Skeletal muscle tissue (tissue), 4 donors: ENCODE measurements around the gene RRP1B. TPM values are rescaled to one million over a fixed set of nuclear protein-coding genes. Genes with fewer than 3 reads are reported as not detected.

Source experiments
- H3K27ac ChIP-seq: one replicate; pipeline ENCODE4 v1.7.0; 2013; ENCODE audit warnings: mild to moderate bottlenecking, low read depth, low read length, inconsistent platforms
- H3K27me3 ChIP-seq, 3 donors: one replicate each; pipeline ENCODE4 v1.7.0; 2013; ENCODE audit warnings: low read length in 3 of 3; ENCODE audit not compliant: control insufficient read depth in 3 of 3, insufficient read depth in 3 of 3
- H3K36me3 ChIP-seq, 3 donors: one replicate each; pipeline ENCODE4 v1.7.0; 2013; ENCODE audit warnings: low read length in 3 of 3; ENCODE audit not compliant: control insufficient read depth in 3 of 3, insufficient read depth in 3 of 3
- H3K4me1 ChIP-seq, 3 donors: one replicate each; pipeline ENCODE4 v1.7.0; 2013; ENCODE audit warnings: low read length in 3 of 3, mild to moderate bottlenecking in 3 of 3; ENCODE audit not compliant: control insufficient read depth in 3 of 3, insufficient read depth in 3 of 3
- H3K4me3 ChIP-seq, 3 donors: one replicate each; pipeline ENCODE4 v1.7.0; 2013; ENCODE audit warnings: low read length in 3 of 3
- H3K9ac ChIP-seq, 3 donors: one replicate each; pipeline ENCODE4 v1.7.0; 2013; ENCODE audit warnings: low read length in 3 of 3, mild to moderate bottlenecking in 3 of 3, moderate library complexity in 2 of 3, low read depth in 1 of 3
- H3K9me3 ChIP-seq, 3 donors: one replicate each; pipeline ENCODE4 v1.7.0; 2013; ENCODE audit warnings: low read length in 3 of 3; ENCODE audit not compliant: control insufficient read depth in 3 of 3
- total RNA-seq: library from RNA; depleted of rRNA; stranded (reverse); fragments of >200 nt; gene quantifications from one replicate; pipeline ENCODE4 v1.2.3, GENCODE V29; 2014
- donor health status: Osteomylitis.

RRP1B gene
- total RNA-seq, 1 donor from 2014 or later, result 13.6 TPM

DNA sequence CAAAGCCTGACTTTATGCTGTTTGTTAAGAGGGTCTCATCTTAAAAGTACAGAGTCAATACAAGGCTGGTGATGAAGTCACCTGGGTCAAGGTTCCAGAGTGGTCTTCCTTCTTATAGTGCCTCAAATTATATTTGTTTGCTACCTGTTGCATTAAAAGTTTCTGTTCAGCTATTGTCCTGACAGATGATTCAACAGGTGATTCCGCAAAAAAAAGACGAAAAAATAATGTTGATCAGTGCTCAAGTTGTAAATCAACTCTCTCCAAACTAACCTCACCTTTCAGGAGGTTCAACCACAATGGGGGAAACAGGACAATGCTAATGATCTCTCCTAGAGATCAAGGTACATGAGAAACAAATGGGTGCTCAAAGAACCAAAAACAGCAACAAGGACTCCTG lies 35.8 kb upstream of the RRP1B start:
- Histone ChIP-seq H3K27ac (no peak overlapping the region), H3K9ac (no peak overlapping the region)

GRCh38 chr21:43624339-43624738 lies 35.0 kb upstream of the RRP1B start:
- no peak overlapping the region for H3K4me3 ChIP-seq
- H3K27ac ChIP-seq, result no peak overlapping the region

More for the DNA sequence above, 35.8 kb upstream of the RRP1B start:
- H3K27me3 ChIP-seq, result no peaks in the 10 kb centered on the region
- peaks cover 0 to 6% (median 3%) of the 10 kb centered on the region in 3 donors for H3K9me3 ChIP-seq
- H3K4me3 ChIP-seq, result no peak overlapping the region
- no peaks in the 10 kb centered on the region for H3K4me1 ChIP-seq
- H3K36me3 ChIP-seq, result no peaks in the 10 kb centered on the region

DNA sequence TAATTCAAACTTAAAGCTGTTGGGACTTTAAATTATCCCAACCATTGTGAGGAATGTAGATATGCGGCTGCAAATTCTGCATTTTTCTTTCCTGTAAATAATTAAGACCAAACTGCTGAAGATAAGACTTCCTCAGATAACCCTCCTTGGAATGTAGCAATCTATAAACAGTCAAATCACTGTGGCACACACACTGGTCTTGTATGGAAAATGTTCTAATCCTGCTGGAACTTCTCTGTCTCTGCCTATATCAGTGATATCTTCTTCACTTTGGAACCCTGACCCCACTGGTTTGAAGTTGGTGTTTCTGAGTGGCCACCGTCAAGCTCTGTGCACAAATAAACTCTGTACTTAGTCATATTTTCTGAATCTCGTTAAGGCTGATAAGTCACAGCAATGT lies 33.0 kb upstream of the RRP1B start:
- Histone ChIP-seq H3K9me3 (no peaks in the 10 kb centered on the region), H3K9ac (no peak overlapping the region), H3K27me3 (no peaks in the 10 kb centered on the region), H3K4me3 (no peak overlapping the region), H3K27ac (no peak overlapping the region), H3K36me3 (no peaks in the 10 kb centered on the region), H3K4me1 (no peaks in the 10 kb centered on the region)

More at GRCh38 chr21:43624339-43624738, 35.0 kb upstream of the RRP1B start:
- no peaks in the 10 kb centered on the region for H3K36me3 ChIP-seq
- H3K9me3 ChIP-seq, result peaks cover 0 to 6% (median 3%) of the 10 kb centered on the region in 3 donors
- H3K9ac ChIP-seq, result no peak overlapping the region
- no peaks in the 10 kb centered on the region for H3K27me3 ChIP-seq
- H3K4me1 ChIP-seq, result no peaks in the 10 kb centered on the region

GRCh38 chr21:43627527-43627926 lies 31.8 kb upstream of the RRP1B start:
- H3K4me3 ChIP-seq, result no peak overlapping the region
- no peak overlapping the region for H3K27ac ChIP-seq
- no peaks in the 10 kb centered on the region for H3K9me3 ChIP-seq
- no peaks in the 10 kb centered on the region for H3K27me3 ChIP-seq
- no peak overlapping the region for H3K9ac ChIP-seq
- no peaks in the 10 kb centered on the region for H3K36me3 ChIP-seq
- no peaks in the 10 kb centered on the region for H3K4me1 ChIP-seq

DNA sequence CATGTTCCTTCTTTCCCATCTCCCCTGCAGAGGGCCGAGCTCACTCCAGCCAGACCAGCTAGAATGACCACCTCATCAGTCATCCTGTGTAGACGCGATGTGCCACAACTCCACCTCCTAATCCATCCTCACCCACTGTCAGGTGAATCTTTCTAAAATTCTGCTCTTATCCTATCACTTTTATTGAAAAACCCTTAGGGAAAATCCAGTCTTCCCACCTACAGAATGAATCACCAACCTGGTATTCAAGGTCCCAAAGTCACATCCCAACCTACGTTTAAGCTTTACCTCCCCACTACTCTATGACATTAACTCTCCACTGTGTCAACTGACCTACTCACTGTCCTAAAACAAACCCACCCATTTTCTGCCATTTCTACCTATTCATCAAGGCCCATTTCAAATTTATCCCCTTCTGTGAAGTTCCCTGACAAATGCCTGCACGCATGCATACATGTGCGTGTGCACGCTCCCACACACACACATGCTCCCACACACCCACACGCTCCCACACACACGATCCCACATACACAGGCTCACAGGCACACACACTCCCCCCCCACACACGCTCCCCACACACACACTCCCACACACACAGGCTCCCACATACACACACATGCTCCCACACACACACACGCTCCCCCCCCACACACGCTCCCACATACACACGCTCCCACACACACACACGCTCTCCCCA lies 27.8 kb upstream of the RRP1B start:
- Histone ChIP-seq H3K4me3 (no peak overlapping the region), H3K27me3 (no peaks in the 10 kb centered on the region), H3K9ac (no peak overlapping the region), H3K36me3 (no peaks in the 10 kb centered on the region), H3K9me3 (no peaks in the 10 kb centered on the region), H3K27ac (no peak overlapping the region), H3K4me1 (no peaks in the 10 kb centered on the region)

GRCh38 chr21:43632373-43632905 lies 26.9 kb upstream of the RRP1B start:
- no peaks in the 10 kb centered on the region for H3K9me3 ChIP-seq
- H3K36me3 ChIP-seq, result no peaks in the 10 kb centered on the region
- no peak overlapping the region for H3K9ac ChIP-seq
- H3K4me3 ChIP-seq, result no peak overlapping the region
- H3K4me1 ChIP-seq, result no peaks in the 10 kb centered on the region
- H3K27ac ChIP-seq, result no peak overlapping the region
- no peaks in the 10 kb centered on the region for H3K27me3 ChIP-seq

- no peaks in the 10 kb centered on the region for H3K9me3 ChIP-seq
- H3K4me3 ChIP-seq, result no peak overlapping the region
- H3K27ac ChIP-seq, result no peak overlapping the region
- no peak overlapping the region for H3K9ac ChIP-seq
- H3K27me3 ChIP-seq, result no peaks in the 10 kb centered on the region
- no peaks in the 10 kb centered on the region for H3K4me1 ChIP-seq
- no peaks in the 10 kb centered on the region for H3K36me3 ChIP-seq
These were observed 24.7 kb upstream of the RRP1B start for GRCh38 chr21:43634618-43635017.

DNA sequence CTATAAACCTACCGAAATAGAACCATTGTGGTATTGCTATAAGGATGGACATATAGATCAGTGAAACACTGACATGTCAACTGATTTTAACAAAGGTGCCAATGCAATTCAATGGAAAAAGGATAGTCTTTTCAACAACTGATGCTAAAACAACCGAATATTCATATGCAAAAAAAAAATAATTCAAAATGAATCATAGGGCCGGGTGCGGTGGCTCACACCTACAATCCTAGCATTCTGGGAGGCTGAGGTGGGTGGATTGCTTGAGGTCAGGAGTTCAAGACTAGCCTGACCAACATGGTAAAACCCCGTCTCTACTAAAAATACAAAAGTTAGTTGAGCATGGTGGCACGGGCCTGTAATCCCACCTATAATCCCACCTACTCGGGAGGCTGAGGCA lies 23.9 kb upstream of the RRP1B start:
- Histone ChIP-seq H3K4me3 (no peak overlapping the region), H3K36me3 (no peaks in the 10 kb centered on the region), H3K4me1 (no peaks in the 10 kb centered on the region), H3K27ac (no peak overlapping the region), H3K27me3 (no peaks in the 10 kb centered on the region), H3K9me3 (no peaks in the 10 kb centered on the region), H3K9ac (no peak overlapping the region)

GRCh38 chr21:43637530-43638158 lies 21.7 kb upstream of the RRP1B start:
- Histone ChIP-seq H3K9me3 (no peaks in the 10 kb centered on the region), H3K4me1 (no peaks in the 10 kb centered on the region), H3K4me3 (no peak overlapping the region), H3K27me3 (no peaks in the 10 kb centered on the region), H3K27ac (no peak overlapping the region), H3K9ac (no peak overlapping the region), H3K36me3 (no peaks in the 10 kb centered on the region)
